HG02763 (cell line): ENCODE results near the gene OPN1LW.
"Not testable (repeated sequence)": the region's sequence is repeated elsewhere in the genome, so short reads cannot be mapped to it uniquely, and the experiment has no call there.

ENCODE experiments used
- ATAC-seq: cut with Tn5 transposase; IDR thresholded peaks from one replicate; pipeline ENCODE4 v1.9.1; 2021; ENCODE audit warnings: mild to moderate bottlenecking, moderate library complexity; ENCODE audit not compliant: unreplicated experiment

The OPN1LW gene

GRCh38 chrX:154132366-154132765, 11.7 kb upstream of the OPN1LW start:
- ATAC-seq = no peak

GRCh38 chrX:154135458-154136229, 8.4 kb upstream of the OPN1LW start:
- no peak for ATAC-seq

GRCh38 chrX:154136627-154137161, 7.3 kb upstream of the OPN1LW start:
- no peak for ATAC-seq

DNA sequence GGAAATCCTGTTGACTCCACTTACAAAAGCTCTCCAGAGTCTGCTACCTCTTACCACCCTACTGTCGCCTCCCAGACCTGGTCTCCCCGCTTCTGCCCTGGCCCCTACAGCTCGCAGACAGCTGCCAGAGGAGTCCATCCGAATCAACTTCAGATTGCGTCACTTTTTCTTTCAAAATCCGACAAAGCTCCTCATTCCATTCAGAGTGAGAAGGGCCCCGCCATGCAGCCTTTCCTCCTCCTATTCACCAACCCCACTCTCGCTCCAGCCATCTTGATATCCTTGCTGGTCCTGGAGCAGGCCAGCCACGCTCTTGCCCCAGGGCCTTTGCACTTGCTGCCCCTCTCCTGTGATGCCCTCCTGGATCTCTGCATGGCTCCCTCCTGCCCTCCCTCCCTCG, 5.2 kb upstream of the OPN1LW start:
- no peak for ATAC-seq

DNA sequence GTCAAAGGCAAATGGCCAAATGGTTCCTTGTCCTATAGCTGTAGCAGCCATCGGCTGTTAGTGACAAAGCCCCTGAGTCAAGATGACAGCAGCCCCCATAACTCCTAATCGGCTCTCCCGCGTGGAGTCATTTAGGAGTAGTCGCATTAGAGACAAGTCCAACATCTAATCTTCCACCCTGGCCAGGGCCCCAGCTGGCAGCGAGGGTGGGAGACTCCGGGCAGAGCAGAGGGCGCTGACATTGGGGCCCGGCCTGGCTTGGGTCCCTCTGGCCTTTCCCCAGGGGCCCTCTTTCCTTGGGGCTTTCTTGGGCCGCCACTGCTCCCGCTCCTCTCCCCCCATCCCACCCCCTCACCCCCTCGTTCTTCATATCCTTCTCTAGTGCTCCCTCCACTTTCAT, 3.8 kb upstream of the OPN1LW start:
- no peak for ATAC-seq

- no peak for ATAC-seq
Measured at GRCh38 chrX:154140742-154141141, 3.3 kb upstream of the OPN1LW start.

DNA sequence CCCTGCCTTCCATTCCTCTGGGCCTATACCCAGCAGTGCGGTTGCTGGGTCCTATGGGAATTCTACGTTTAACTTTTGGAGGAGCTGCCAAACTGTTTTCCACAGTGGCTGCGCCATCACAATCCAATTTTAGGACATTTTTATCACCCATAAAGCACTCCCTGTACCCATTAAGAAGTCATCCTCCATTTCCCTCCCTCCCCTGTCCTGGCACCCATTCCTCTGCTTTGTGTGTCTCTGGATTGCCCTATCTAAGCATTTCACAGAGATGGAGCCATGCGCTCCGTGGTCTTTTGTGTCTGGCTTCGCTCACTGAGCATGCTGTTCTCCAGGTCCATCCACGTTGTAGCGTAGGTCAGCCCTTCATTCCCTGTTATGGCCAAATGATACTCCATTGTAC, 1.7 kb upstream of the OPN1LW start:
- no peak for ATAC-seq

DNA sequence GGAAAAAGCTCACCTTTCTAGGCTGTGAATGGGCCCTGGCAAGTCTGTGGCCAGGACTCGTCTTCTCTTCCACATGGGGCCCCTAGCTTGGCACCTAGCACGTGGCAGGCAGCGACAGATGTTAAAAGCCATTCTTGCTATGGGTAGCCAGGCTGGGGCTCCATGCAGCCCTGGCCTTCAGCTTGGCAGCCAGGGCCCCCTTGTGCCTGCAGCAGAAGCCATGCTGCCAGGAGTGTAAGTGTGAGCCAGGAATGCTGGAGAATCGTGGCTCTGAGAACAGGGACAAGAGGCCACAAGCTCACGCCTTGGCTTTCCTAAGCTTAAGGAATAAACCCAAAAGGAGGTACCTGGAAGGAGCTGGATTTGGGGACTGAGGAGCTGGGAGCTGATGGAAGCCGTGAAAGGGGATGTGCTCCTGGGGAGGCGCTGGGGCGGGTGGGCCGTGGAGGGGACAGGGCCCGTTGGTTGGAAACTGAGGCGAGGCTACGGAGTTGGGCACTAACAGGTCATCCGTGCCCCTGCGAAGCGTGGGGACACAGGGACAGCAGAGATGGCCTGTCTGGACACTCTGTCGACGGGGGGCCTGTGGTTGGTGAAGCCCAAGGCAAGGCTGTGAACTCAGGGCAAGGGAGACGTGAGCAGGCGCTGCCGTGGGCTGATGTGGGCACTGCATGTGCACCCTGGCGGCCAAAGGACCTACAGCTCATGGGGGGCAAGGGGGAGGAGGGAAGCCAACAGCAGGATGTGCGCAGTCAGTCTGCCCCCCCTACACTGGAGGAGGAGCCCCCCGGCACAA, 895 bp upstream of the OPN1LW start:
- ATAC-seq = no peak

- ATAC-seq = not testable (repeated sequence)
Measured at GRCh38 chrX:154151030-154151429, 7.0 kb downstream of the OPN1LW start.

GRCh38 chrX:154156221-154156620, 12.2 kb downstream of the OPN1LW start:
- ATAC-seq = not testable (repeated sequence)

DNA sequence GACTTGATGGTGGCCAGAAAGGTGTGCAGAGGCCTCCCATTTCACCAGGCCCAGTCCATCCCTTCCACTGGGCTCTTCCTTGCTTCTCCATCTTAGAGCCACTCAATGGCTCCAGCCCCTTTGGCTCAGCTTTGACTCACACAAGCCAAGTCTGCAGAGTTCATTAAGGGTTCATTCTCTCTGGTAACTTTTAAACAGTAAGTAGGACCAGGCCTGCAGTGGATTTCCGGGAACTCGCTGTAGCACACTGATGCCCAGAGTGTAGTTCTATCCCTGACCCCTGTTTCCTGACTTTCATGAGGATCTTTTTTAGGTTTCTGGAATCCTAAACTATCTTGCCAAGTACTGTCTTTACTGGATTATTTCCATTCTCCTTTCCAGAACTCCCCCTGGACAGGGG, 13.2 kb downstream of the OPN1LW start:
- ATAC-seq = not testable (repeated sequence)

GRCh38 chrX:154159345-154159744, 15.3 kb downstream of the OPN1LW start:
- not testable (repeated sequence) for ATAC-seq

- ATAC-seq = not testable (repeated sequence)
Measured at GRCh38 chrX:154164902-154165301, 20.9 kb downstream of the OPN1LW start.

DNA sequence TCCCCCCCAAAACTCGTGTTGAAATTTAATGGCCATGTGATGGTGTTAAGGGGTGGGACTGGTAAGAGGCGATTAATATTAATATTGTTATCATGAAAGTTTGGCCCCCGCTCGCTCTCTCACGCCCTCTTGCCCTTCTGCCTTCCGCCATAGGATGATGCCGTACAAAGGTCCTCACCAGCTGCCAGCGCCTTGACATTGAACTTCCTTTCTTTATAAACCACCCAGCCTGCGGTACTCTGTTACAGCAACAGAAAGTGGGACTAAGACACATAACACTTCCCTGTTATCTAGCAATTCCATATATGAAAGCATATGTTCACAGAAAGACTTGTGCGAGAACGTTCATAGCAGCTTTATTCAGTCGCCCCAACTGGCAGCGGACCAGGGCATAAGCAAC, 24.3 kb downstream of the OPN1LW start:
- ATAC-seq = not testable (repeated sequence)

DNA sequence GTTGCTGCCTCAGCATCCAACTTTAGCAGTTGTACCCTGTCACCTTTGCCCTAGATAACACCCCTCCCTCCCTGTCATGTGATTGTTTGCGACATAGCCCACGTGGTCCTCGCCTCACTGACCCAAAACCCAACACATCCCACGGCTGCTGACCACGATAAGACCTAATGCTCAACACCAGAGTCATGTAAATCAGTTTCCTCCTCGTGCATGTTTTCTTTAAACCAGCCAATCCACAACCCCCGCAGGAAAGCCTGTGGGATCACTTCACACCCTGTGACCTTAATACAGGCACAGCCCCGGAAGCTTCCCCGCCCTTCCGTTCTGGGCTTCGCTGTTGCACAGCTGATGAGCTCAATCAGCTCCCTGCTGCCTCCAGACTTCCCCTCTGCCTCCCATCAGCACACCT, 28.5 kb downstream of the OPN1LW start:
- ATAC-seq = peak; percentile 64

DNA sequence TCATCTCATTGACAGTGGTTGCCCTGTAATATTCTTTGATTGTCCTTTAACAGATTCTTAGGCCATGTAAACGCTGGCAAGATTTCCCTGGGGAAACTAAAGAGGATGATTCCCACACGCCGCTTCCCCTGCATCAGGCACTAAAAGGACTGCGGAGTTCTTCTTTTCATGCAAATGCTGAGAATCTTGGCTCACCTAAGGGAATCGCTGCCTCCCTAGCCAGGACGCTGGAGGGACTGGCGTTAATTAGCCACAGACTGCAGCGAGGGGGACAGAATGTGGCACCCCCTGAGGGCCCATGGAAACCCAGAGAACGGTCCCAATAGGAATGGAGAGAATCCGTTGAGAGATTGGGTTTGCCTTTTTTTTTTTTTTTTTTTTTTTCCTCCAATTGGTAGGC, 30.3 kb downstream of the OPN1LW start:
- ATAC-seq = not testable (repeated sequence)

GRCh38 chrX:154182296-154182695, 38.3 kb downstream of the OPN1LW start, which contains the start of gene OPN1MW:
Gene OPN1MW, plus strand, starts transcription at chrX:154182596. Its CDS starts 82 bp downstream, at chrX:154182678.
- not testable (repeated sequence) for ATAC-seq

DNA sequence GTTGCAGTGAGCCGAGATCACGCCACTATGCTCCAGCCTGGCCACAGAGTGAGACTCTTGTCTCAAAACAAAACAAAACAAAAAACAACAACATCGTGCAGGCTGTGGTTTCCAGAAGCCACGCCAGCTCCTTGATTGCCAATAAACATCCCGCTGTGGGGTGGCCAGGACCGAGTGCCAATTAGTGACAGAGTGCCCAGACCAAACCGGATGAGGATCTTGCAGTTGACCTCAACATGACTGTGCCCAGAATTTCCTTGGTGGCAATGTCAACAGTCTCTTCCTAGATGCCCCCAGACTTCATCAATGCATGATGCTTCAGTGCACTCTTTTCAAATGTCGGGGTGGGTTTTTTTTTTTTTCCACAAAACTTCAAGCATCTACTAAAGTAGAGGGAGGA, 39.8 kb downstream of the OPN1LW start:
- ATAC-seq = not testable (repeated sequence)

GRCh38 chrX:154192846-154193245, 48.8 kb downstream of the OPN1LW start:
- ATAC-seq = not testable (repeated sequence)

DNA sequence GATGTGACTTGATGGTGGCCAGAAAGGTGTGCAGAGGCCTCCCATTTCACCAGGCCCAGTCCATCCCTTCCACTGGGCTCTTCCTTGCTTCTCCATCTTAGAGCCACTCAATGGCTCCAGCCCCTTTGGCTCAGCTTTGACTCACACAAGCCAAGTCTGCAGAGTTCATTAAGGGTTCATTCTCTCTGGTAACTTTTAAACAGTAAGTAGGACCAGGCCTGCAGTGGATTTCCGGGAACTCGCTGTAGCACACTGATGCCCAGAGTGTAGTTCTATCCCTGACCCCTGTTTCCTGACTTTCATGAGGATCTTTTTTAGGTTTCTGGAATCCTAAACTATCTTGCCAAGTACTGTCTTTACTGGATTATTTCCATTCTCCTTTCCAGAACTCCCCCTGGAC, 50.3 kb downstream of the OPN1LW start:
- not testable (repeated sequence) for ATAC-seq

DNA sequence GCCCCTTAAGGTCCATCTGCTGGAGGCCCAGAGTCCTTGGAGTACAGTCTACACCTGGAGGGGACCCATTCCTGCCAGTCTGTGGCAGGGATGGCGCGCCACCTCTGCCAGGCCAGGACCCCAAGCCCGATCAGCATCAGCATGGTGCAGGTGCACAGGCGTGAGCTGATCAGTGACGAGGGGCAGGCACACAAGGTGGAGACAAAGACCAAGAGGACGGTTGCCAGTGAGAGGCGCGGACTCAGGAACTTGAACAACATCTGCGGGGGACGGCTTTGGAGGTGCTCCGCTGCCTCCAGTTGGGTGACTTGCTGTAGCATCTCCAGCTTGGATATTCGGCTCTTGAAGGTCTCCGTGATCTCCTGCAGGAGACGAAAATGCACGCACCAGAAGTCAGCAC, 52.4 kb downstream of the OPN1LW start:
- ATAC-seq = not testable (repeated sequence)
